ENCODE measurements around the gene SMYD3. TPM values are rescaled to one million over a fixed set of nuclear protein-coding genes. Genes with fewer than 3 reads are reported as not detected.

The SMYD3 gene
- total RNA-seq, 4 donors from 2014 or later, result 12.0 to 15.0 (median 13.2) TPM

DNA sequence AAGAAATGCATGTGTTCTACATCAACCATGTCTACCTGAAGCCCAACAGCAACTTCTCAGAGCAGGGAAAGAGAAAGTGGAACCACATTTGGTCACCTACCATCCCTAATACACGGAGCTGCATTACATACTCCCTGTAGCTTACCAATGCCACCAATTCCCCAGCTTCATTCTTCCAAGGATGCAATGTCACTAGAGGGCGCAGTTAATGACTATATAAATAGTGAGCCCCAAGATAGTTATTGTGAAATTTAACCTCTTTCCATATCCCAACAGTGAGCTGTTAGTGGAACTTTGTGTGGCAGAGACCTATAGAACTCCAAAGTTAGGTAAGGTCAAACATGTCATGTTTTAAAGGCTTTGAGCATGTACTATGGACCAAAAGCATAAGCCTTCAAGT lies 618.3 kb downstream of the SMYD3 start:
- H3K36me3 ChIP-seq, result no peaks in the 10 kb centered on the region
- no peak for DNase-seq (ENCODE audit: extremely low spot score)
- no peaks in the 10 kb centered on the region for H3K27me3 ChIP-seq
- H3K9me3 ChIP-seq, result no peaks in the 10 kb centered on the region
- H3K4me1 ChIP-seq, result no peaks in the 10 kb centered on the region
- TF ChIP-seq POLR2A (IDR thresholded peaks at IDR 0.05; ENCODE audit: low read depth) (no peak), POLR2AphosphoS5 (IDR thresholded peaks at IDR 0.05) (no peak), EP300 (IDR thresholded peaks at IDR 0.05) (no peak)
- no peak overlapping the region for H3K4me3 ChIP-seq
- 71% methylated on average over 2 of the region's 2 CpGs for WGBS
- no peak overlapping the region for H3K27ac ChIP-seq (replicated peaks in 1 of 4)
- intact Hi-C loops (cut with DNase I), result no loop called here

GRCh38 chr1:245887829-245888228 lies 619.2 kb downstream of the SMYD3 start:
- TF ChIP-seq CTCF (IDR thresholded peaks at IDR 0.05) (no peak), POLR2A (IDR thresholded peaks at IDR 0.05; ENCODE audit: low read depth) (no peak), POLR2AphosphoS5 (IDR thresholded peaks at IDR 0.05) (no peak), EP300 (IDR thresholded peaks at IDR 0.05) (no peak)
- intact Hi-C loops (cut with DNase I), result no loop called here
- no peaks in the 10 kb centered on the region for H3K4me1 ChIP-seq

DNA sequence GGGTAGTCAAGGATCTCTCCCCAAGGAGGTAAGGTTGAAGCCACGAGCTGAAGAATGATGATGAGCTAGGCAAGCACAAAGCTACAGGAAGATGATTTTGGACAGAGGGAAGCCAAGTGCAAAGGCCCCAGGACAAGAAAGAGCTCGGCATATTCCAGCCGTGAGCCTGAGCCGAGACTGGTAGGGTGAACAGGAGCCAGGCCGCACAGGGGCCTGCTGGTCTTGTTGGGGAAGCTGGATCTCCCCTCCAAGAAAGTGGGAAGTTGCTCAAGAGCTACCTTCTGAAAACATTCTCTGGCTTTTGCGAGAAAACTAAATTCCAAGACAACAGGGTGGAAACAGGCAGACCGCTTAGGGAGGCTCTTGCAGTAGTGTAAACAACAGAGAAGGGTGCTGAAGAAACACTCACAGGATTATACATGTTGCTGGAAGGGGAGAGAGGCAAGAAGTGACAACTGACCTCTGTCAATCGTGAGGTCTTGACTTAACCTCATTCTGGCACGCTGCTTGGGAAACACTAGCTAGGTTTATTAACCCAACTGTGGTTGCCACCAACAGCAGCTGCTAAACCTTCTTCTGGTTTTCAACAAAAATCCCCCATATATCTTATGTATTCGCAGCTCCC lies 625.2 kb downstream of the SMYD3 start:
- intact Hi-C loops (cut with DNase I), result no loop called here
- WGBS, result 93% methylated on average over 10 of the region's 10 CpGs
- H3K36me3 ChIP-seq, result no peaks in the 10 kb centered on the region

More at GRCh38 chr1:245887829-245888228, 619.2 kb downstream of the SMYD3 start:
- no peaks in the 10 kb centered on the region for H3K27me3 ChIP-seq
- WGBS, result 96% methylated on average over 1 of the region's 1 CpG
- DNase-seq (ENCODE audit: extremely low spot score), result no peak
- H3K36me3 ChIP-seq, result no peaks in the 10 kb centered on the region
- no peaks in the 10 kb centered on the region for H3K9me3 ChIP-seq
- no peak overlapping the region for H3K27ac ChIP-seq (replicated peaks in 1 of 4)
- H3K4me3 ChIP-seq, result no peak overlapping the region

DNA sequence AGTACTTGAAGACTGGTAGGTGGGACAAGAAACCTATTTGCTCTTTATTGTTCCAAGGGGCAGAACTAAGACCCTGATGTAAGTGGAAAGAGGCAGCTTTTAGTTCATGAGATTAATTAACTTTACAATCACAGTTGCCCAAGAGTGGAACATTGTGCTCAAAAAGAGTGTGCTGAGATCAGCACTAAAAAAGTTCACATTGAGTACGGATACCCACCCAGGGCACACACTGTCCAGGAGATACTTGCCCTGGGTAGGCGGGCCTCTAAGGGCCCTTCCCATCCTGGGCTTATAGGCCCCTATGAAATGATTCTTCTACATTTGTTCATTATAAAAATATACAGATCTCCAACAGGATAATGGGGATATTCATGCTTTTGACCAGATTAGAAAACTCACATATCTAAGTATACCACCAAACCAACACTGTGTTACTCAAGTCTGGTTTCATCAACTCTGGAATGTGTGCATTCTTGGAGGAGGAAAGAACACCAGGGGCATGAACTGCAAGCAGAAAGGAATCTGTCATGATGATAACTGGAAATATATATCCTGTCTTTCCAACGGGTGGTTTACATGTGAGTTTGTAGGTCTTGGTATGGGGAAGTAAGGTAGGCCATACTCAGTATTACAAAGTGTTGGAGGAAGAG lies 626.2 kb downstream of the SMYD3 start:
- H3K9me3 ChIP-seq, result no peaks in the 10 kb centered on the region
- TF ChIP-seq POLR2AphosphoS5 (IDR thresholded peaks at IDR 0.05) (no peak), EP300 (IDR thresholded peaks at IDR 0.05) (no peak), POLR2A (IDR thresholded peaks at IDR 0.05; ENCODE audit: low read depth) (no peak), CTCF (IDR thresholded peaks at IDR 0.05) (no peak)
- 90% methylated on average over 3 of the region's 3 CpGs for WGBS
- DNase-seq (ENCODE audit: extremely low spot score), result no peak
- intact Hi-C loops (cut with DNase I), result no loop called here
- no peak overlapping the region for H3K27ac ChIP-seq (replicated peaks in 1 of 4)
- peaks cover under 1 to 3% (median 2%) of the 10 kb centered on the region in 4 donors for H3K4me1 ChIP-seq
- no peaks in the 10 kb centered on the region for H3K27me3 ChIP-seq
- no peak overlapping the region for H3K4me3 ChIP-seq
- no peaks in the 10 kb centered on the region for H3K36me3 ChIP-seq

More for the DNA sequence above, 625.2 kb downstream of the SMYD3 start:
- Histone ChIP-seq H3K9me3 (no peaks in the 10 kb centered on the region), H3K27me3 (no peaks in the 10 kb centered on the region), H3K4me3 (no peak overlapping the region), H3K4me1 (no peaks in the 10 kb centered on the region), H3K27ac (replicated peaks in 1 of 4) (no peak overlapping the region)
- no peak for TF ChIP-seq CTCF (IDR thresholded peaks at IDR 0.05)
- no peak for TF ChIP-seq POLR2A (IDR thresholded peaks at IDR 0.05; ENCODE audit: low read depth)
- no peak for TF ChIP-seq EP300 (IDR thresholded peaks at IDR 0.05)
- DNase-seq (ENCODE audit: extremely low spot score), result no peak

- no peaks in the 10 kb centered on the region for H3K27me3 ChIP-seq
- no peaks in the 10 kb centered on the region for H3K36me3 ChIP-seq
- 97% methylated on average over 10 of the region's 10 CpGs for WGBS
- intact Hi-C loops (cut with DNase I), result loop anchor here (10.0 kb wide), 1 partner anchor 116 kb away; no protein-coding TSS in a partner anchor
- no peaks in the 10 kb centered on the region for H3K9me3 ChIP-seq
- no peak for DNase-seq (ENCODE audit: extremely low spot score)
- TF ChIP-seq POLR2AphosphoS5 (IDR thresholded peaks at IDR 0.05), result no peak
- no peak for TF ChIP-seq EP300 (IDR thresholded peaks at IDR 0.05)
- TF ChIP-seq POLR2A (IDR thresholded peaks at IDR 0.05; ENCODE audit: low read depth), result no peak
- TF ChIP-seq CTCF (IDR thresholded peaks at IDR 0.05), result no peak
- no peak overlapping the region for H3K27ac ChIP-seq (replicated peaks in 1 of 4)
- H3K4me3 ChIP-seq, result no peak overlapping the region
- peaks cover 18 to 20% (median 19%) of the 10 kb centered on the region in 4 donors for H3K4me1 ChIP-seq
Observed at GRCh38 chr1:245879091-245879490, 628.0 kb downstream of the SMYD3 start.
